ENCODE measurements around the gene LRP5. TPM values are rescaled to one million over a fixed set of nuclear protein-coding genes. Genes with fewer than 3 reads are reported as not detected.
A peak's percentile ranks its signal among the peaks of the same experiment; 100 is the strongest.
"Not testable (repeated sequence)": the region's sequence is repeated elsewhere in the genome, so short reads cannot be mapped to it uniquely, and the experiment has no call there.

Gene LRP5
- total RNA-seq, 1 donor from 2014 or later: 17.4 TPM

DNA sequence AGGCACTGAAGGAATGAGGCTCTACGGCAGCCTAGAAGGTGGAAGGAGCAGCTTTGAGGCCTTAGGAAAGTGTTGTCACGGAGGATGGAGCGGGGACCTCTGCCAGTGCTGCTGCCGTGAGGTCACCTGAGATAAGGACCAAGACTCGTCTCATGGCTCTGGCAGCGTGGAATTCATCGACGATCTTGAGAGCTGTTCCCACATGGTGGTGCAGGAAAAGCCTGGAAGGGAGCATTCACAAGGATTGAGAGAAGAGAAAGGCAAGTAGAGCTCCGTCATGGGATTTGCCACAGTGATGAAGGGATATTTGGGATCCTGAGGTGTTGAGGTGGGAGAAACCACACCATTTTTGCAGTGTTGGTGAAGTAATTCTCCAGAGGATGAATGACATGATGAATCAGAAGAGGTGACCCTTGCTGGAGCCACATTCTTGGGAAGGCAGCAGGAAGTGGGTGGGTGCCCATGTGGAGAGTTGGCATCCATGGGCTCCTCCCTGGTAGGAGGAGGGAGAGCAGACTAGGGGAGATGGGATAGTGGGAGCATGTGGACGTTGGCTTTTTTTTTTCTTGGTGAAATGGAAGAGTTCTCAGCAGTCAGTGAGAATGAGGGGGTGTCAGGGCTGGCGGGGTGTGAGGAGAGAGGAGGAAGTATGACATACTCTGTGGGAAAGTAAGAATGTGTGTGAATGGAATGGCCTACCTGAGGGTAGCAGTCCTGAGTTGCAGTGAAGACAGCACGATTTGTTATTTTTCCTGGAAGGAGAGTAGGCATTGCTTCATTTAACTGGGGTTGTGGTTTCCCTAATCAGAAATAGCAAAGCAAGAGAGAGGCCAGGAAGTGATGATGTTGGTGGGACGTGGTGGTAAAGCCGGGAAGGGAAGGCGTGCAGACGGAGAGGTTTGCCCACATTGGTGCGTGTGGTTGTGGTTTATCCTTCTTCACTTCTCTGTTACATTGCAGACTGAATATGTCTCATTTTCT, 159.3 kb downstream of the LRP5 start:
- H3K4me1 Mint-ChIP-seq (ENCODE audit: low read depth, unreplicated experiment): peaks cover 31% of the 10 kb centered on the region
- TF ChIP-seq, protein P1, sequence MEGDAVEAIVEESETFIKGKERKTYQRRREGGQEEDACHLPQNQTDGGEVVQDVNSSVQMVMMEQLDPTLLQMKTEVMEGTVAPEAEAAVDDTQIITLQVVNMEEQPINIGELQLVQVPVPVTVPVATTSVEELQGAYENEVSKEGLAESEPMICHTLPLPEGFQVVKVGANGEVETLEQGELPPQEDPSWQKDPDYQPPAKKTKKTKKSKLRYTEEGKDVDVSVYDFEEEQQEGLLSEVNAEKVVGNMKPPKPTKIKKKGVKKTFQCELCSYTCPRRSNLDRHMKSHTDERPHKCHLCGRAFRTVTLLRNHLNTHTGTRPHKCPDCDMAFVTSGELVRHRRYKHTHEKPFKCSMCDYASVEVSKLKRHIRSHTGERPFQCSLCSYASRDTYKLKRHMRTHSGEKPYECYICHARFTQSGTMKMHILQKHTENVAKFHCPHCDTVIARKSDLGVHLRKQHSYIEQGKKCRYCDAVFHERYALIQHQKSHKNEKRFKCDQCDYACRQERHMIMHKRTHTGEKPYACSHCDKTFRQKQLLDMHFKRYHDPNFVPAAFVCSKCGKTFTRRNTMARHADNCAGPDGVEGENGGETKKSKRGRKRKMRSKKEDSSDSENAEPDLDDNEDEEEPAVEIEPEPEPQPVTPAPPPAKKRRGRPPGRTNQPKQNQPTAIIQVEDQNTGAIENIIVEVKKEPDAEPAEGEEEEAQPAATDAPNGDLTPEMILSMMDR (IDR thresholded peaks at IDR 0.05; ENCODE audit: partially characterized antibody, unreplicated experiment): no peak
- peaks cover 2% of the 10 kb centered on the region for H3K27me3 Mint-ChIP-seq (ENCODE audit: unreplicated experiment)
- peak overlapping the region; percentile 36 for H3K27ac Mint-ChIP-seq (ENCODE audit: unreplicated experiment)
- peaks cover 8% of the 10 kb centered on the region for H3K9me3 Mint-ChIP-seq (ENCODE audit: unreplicated experiment)
- peak overlapping the region; percentile 10 for H3K4me3 Mint-ChIP-seq (ENCODE audit: unreplicated experiment)
- DNase-seq: no peak
- peaks cover 15% of the 10 kb centered on the region for H3K36me3 Mint-ChIP-seq (ENCODE audit: unreplicated experiment)

DNA sequence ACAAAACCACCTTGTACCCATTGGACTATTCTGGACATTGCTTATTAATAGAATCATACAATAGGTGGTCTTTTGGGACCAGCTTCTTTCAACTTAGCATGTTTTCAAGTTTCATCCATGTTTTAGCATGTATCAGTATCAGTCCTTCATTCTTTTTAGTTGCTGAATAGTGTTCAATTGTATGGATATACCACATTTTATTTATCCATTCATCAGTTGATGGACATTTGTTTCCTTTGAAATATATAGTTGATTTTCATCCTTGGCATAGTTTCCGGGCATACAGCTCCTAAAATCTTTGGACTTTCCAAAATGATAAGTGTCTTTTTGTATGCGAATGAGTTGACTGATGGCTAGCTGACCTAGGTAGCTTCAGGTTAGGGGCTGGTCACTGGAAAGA, 160.4 kb downstream of the LRP5 start:
- H3K9me3 Mint-ChIP-seq (ENCODE audit: unreplicated experiment): peaks cover 11% of the 10 kb centered on the region
- peaks cover 2% of the 10 kb centered on the region for H3K27me3 Mint-ChIP-seq (ENCODE audit: unreplicated experiment)
- no peak for DNase-seq
- H3K36me3 Mint-ChIP-seq (ENCODE audit: unreplicated experiment): peaks cover 20% of the 10 kb centered on the region
- peaks cover 25% of the 10 kb centered on the region for H3K4me1 Mint-ChIP-seq (ENCODE audit: low read depth, unreplicated experiment)
- TF ChIP-seq, protein P1 (IDR thresholded peaks at IDR 0.05; ENCODE audit: partially characterized antibody, unreplicated experiment): no peak
- H3K4me3 Mint-ChIP-seq (ENCODE audit: unreplicated experiment): no peak overlapping the region
- peak overlapping the region; percentile 31 for H3K27ac Mint-ChIP-seq (ENCODE audit: unreplicated experiment)

- Mint-ChIP-seq H3K4me3 (ENCODE audit: unreplicated experiment) (no peak overlapping the region), H3K27ac (ENCODE audit: unreplicated experiment) (no peak overlapping the region), H3K36me3 (ENCODE audit: unreplicated experiment) (peaks cover 20% of the 10 kb centered on the region), H3K9me3 (ENCODE audit: unreplicated experiment) (peaks cover 11% of the 10 kb centered on the region), H3K27me3 (ENCODE audit: unreplicated experiment) (peaks cover 2% of the 10 kb centered on the region), H3K4me1 (ENCODE audit: low read depth, unreplicated experiment) (peaks cover 18% of the 10 kb centered on the region)
- TF ChIP-seq, protein P1 (IDR thresholded peaks at IDR 0.05; ENCODE audit: partially characterized antibody, unreplicated experiment): no peak
- DNase-seq: no peak
These were observed 161.3 kb downstream of the LRP5 start for GRCh38 chr11:68473693-68474092.

- not testable (repeated sequence) for H3K27ac Mint-ChIP-seq (ENCODE audit: unreplicated experiment); DNase-seq; H3K4me3 Mint-ChIP-seq (ENCODE audit: unreplicated experiment); H3K4me1 Mint-ChIP-seq (ENCODE audit: low read depth, unreplicated experiment); H3K27me3 Mint-ChIP-seq (ENCODE audit: unreplicated experiment); H3K9me3 Mint-ChIP-seq (ENCODE audit: unreplicated experiment)
- peaks cover 25% of the 10 kb centered on the region for H3K36me3 Mint-ChIP-seq (ENCODE audit: unreplicated experiment)
These were observed 163.2 kb downstream of the LRP5 start for GRCh38 chr11:68475626-68476025.

DNA sequence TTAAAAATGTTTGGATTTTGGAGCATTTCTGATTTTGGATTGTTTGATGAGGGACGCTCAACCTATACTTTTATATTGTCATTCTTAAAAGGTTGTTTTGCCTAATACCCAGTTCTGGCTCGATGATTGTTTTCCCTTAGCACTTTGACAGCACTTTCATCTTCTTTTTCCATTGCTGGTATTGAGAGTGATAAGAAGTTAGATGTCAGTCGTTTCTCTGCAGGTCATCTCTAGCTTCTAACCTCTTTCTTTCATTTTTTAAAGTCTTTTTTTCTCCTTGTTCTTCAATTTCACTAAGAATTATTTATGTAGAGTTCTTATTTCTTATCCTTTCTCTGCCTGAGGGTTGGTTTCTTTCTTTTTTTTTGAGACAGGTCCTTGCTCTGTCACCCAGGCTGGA, 167.0 kb downstream of the LRP5 start:
- H3K9me3 Mint-ChIP-seq (ENCODE audit: unreplicated experiment): peaks cover 3% of the 10 kb centered on the region
- TF ChIP-seq, protein P1 (IDR thresholded peaks at IDR 0.05; ENCODE audit: partially characterized antibody, unreplicated experiment): no peak
- H3K36me3 Mint-ChIP-seq (ENCODE audit: unreplicated experiment): peaks cover 10% of the 10 kb centered on the region
- no peak overlapping the region for H3K27ac Mint-ChIP-seq (ENCODE audit: unreplicated experiment)
- DNase-seq: no peak
- no peaks in the 10 kb centered on the region for H3K27me3 Mint-ChIP-seq (ENCODE audit: unreplicated experiment)
- no peak overlapping the region for H3K4me3 Mint-ChIP-seq (ENCODE audit: unreplicated experiment)
- H3K4me1 Mint-ChIP-seq (ENCODE audit: low read depth, unreplicated experiment): peaks cover 2% of the 10 kb centered on the region
